ENCODE data around the gene ATP5PD. TPM values are rescaled to one million over a fixed set of nuclear protein-coding genes. Genes with fewer than 3 reads are reported as not detected.

Gene ATP5PD
- total RNA-seq, 1 donor: 150 TPM

GRCh38 chr17:75004371-75004770 is 42.4 kb downstream of the ATP5PD start:
- Histone ChIP-seq H3K9me3 (ENCODE audit: low read depth, low read length) (no peaks in the 10 kb centered on the region), H3K4me1 (ENCODE audit: insufficient read depth, low read length) (no peaks in the 10 kb centered on the region), H3K27me3 (ENCODE audit: insufficient read depth, low read length) (no peaks in the 10 kb centered on the region), H3K4me3 (ENCODE audit: low read length) (no peak overlapping the region)

DNA sequence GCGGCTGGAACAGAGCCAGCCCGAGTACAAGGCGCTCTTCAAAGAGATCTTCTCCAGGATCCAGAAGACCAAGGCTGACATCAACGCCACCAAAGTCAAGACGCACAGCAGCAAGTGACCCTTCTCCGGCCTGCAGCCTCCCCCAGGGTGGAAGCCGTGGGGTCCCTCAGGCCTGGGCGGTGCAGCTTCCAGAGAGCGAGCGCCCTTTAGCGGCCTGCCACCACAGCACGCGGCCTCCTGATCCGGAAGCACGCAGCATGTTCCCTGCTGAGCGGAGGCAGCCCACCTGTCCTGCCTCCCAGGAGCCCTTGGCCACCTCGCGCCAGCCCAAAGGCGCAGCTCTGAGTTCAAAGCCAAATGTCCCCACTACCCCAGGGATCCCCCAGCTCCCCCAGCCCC is 42.8 kb downstream of the ATP5PD start:
- no peaks in the 10 kb centered on the region for H3K4me1 ChIP-seq (ENCODE audit: insufficient read depth, low read length)

DNA sequence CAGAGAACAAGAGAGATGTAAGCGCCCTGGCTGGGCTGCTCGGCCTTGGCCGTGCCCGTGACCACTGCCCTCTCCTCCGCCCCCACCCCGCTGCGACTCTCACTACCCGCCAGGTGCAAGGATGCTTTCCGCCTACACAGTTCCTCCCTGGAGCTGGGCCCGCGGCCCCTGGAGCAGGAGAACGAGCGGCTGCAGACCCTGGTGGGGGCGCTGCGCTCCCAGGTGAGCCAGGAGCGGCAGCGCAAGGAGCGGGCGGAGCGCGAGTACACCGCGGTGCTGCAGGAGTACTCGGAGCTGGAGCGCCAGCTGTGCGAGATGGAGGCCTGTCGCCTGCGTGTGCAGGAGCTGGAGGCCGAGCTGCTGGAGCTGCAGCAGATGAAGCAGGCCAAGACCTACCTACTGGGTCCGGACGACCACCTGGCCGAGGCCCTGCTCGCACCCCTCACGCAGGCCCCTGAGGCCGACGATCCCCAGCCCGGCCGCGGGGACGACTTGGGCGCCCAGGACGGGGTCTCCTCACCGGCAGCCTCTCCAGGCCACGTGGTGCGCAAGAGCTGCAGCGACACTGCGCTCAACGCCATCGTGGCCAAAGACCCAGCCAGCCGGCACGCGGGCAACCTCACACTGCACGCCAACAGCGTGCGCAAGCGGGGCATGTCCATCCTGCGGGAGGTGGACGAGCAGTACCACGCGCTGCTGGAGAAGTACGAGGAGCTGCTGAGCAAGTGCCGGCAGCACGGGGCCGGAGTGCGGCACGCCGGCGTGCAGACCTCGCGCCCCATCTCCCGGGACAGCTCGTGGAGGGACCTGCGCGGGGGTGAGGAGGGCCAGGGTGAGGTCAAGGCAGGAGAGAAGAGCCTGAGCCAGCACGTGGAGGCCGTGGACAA is 43.5 kb downstream of the ATP5PD start:
- Histone ChIP-seq H3K9me3 (ENCODE audit: low read depth, low read length) (no peaks in the 10 kb centered on the region), H3K27me3 (ENCODE audit: insufficient read depth, low read length) (no peaks in the 10 kb centered on the region), H3K4me1 (ENCODE audit: insufficient read depth, low read length) (no peaks in the 10 kb centered on the region), H3K4me3 (ENCODE audit: low read length) (no peak overlapping the region)

More for the DNA sequence above, 42.8 kb downstream of the ATP5PD start:
- H3K4me3 ChIP-seq (ENCODE audit: low read length): no peak overlapping the region
- H3K9me3 ChIP-seq (ENCODE audit: low read depth, low read length): no peaks in the 10 kb centered on the region
- H3K27me3 ChIP-seq (ENCODE audit: insufficient read depth, low read length): no peaks in the 10 kb centered on the region

- Histone ChIP-seq H3K9me3 (ENCODE audit: low read depth, low read length) (no peaks in the 10 kb centered on the region), H3K4me3 (ENCODE audit: low read length) (no peak overlapping the region), H3K4me1 (ENCODE audit: insufficient read depth, low read length) (no peaks in the 10 kb centered on the region), H3K27me3 (ENCODE audit: insufficient read depth, low read length) (no peaks in the 10 kb centered on the region)
Measured at GRCh38 chr17:75001915-75002843, 44.6 kb downstream of the ATP5PD start.

GRCh38 chr17:74999523-74999922 is 47.2 kb downstream of the ATP5PD start:
- Histone ChIP-seq H3K27me3 (ENCODE audit: insufficient read depth, low read length) (no peaks in the 10 kb centered on the region), H3K4me3 (ENCODE audit: low read length) (no peak overlapping the region), H3K9me3 (ENCODE audit: low read depth, low read length) (no peaks in the 10 kb centered on the region), H3K4me1 (ENCODE audit: insufficient read depth, low read length) (no peaks in the 10 kb centered on the region)

DNA sequence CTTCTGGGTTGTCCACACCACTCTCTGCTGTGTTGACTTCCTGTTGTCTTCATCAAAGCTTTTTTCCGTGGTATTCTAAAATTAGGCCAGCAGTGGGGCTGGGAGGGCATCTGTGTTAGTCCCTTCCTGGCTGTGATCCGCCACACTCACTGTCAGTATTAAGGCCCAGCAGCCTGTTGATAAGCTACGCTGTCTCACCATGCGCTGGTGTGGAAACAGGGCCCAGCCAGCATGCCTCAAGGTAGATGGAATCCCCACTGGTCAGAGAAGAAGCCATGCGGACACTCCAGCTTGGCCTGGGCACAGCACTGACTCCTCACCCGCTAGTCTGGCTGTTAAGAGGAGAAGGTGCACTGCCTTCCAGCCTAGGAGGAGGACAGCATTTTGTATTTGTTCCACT is 48.0 kb downstream of the ATP5PD start:
- Histone ChIP-seq H3K27me3 (ENCODE audit: insufficient read depth, low read length) (no peaks in the 10 kb centered on the region), H3K4me1 (ENCODE audit: insufficient read depth, low read length) (no peaks in the 10 kb centered on the region), H3K4me3 (ENCODE audit: low read length) (no peak overlapping the region), H3K9me3 (ENCODE audit: low read depth, low read length) (no peaks in the 10 kb centered on the region)

DNA sequence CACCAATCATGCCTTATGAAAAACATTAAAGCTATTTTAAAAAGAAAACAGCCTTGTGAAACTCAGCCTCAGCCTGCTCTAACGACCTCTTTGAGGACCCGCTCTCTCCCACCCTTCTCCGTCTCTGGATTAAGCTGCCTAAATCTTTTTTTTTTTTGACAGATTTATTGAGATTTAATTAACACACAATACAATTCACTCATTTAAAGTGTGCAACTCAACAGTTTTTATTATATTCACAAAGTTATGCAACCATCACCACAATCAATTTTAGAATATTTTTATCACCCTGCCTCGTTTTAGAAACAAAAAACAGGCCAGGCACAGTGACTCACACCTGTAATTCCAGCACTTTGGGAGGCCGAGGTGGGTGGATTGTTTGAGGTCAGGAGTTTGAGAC is 50.9 kb downstream of the ATP5PD start:
- no peaks in the 10 kb centered on the region for H3K27me3 ChIP-seq (ENCODE audit: insufficient read depth, low read length)
- no peaks in the 10 kb centered on the region for H3K4me1 ChIP-seq (ENCODE audit: insufficient read depth, low read length)
- no peaks in the 10 kb centered on the region for H3K9me3 ChIP-seq (ENCODE audit: low read depth, low read length)
- H3K4me3 ChIP-seq (ENCODE audit: low read length): no peak overlapping the region

GRCh38 chr17:74994440-74994839 is 52.3 kb downstream of the ATP5PD start:
- Histone ChIP-seq H3K4me3 (ENCODE audit: low read length) (no peak overlapping the region), H3K9me3 (ENCODE audit: low read depth, low read length) (no peaks in the 10 kb centered on the region), H3K27me3 (ENCODE audit: insufficient read depth, low read length) (no peaks in the 10 kb centered on the region), H3K4me1 (ENCODE audit: insufficient read depth, low read length) (no peaks in the 10 kb centered on the region)

- Histone ChIP-seq H3K4me1 (ENCODE audit: insufficient read depth, low read length) (peaks cover 12% of the 10 kb centered on the region), H3K27me3 (ENCODE audit: insufficient read depth, low read length) (peaks cover 12% of the 10 kb centered on the region), H3K4me3 (ENCODE audit: low read length) (no peak overlapping the region), H3K9me3 (ENCODE audit: low read depth, low read length) (no peaks in the 10 kb centered on the region)
Measured at GRCh38 chr17:74992223-74992622, 54.5 kb downstream of the ATP5PD start.

GRCh38 chr17:74990581-74991105 is 56.1 kb downstream of the ATP5PD start:
- no peaks in the 10 kb centered on the region for H3K9me3 ChIP-seq (ENCODE audit: low read depth, low read length)
- H3K4me3 ChIP-seq (ENCODE audit: low read length): no peak overlapping the region
- H3K27me3 ChIP-seq (ENCODE audit: insufficient read depth, low read length): peaks cover 12% of the 10 kb centered on the region
- peaks cover 23% of the 10 kb centered on the region for H3K4me1 ChIP-seq (ENCODE audit: insufficient read depth, low read length)

Other genes starting within 250 kb of the ATP5PD start
- gene GRIN2C, start 187.1 kb downstream of the ATP5PD start, total RNA-seq: not detected
- gene FDXR, start 174.0 kb downstream of the ATP5PD start, total RNA-seq: 1.3 TPM
- not detected for gene FADS6, start 153.3 kb downstream of the ATP5PD start, total RNA-seq
- not detected for gene USH1G, start 123.7 kb downstream of the ATP5PD start, total RNA-seq
- not detected for gene OTOP2, start 122.7 kb downstream of the ATP5PD start, total RNA-seq
- not detected for gene OTOP3, start 111.1 kb downstream of the ATP5PD start, total RNA-seq
- 3.1 TPM for gene HID1, start 74.2 kb downstream of the ATP5PD start, total RNA-seq
- gene CDR2L, start 59.3 kb downstream of the ATP5PD start, total RNA-seq: 0.31 TPM
- gene MRPL58, start 34.3 kb downstream of the ATP5PD start, total RNA-seq: 8.6 TPM
- 18.6 TPM for gene KCTD2, start 256 bp upstream of the ATP5PD start, total RNA-seq
- 13.0 TPM for gene SLC16A5, start 41.0 kb upstream of the ATP5PD start, total RNA-seq
- gene ARMC7, start 63.0 kb upstream of the ATP5PD start, total RNA-seq: 1.4 TPM
- gene NT5C, start 84.8 kb upstream of the ATP5PD start, total RNA-seq: 24.3 TPM
- 33.5 TPM for gene JPT1, start 107.5 kb upstream of the ATP5PD start, total RNA-seq
- 64.4 TPM for gene SUMO2, start 136.0 kb upstream of the ATP5PD start, total RNA-seq
- gene NUP85, start 158.7 kb upstream of the ATP5PD start, total RNA-seq: 25.6 TPM
- 36.9 TPM for gene GGA3, start 214.6 kb upstream of the ATP5PD start, total RNA-seq
- gene MRPS7, start 214.9 kb upstream of the ATP5PD start, total RNA-seq: 27.1 TPM
- gene MIF4GD, start 224.3 kb upstream of the ATP5PD start, total RNA-seq: 19.9 TPM
- gene SLC25A19, start 242.5 kb upstream of the ATP5PD start, total RNA-seq: 5.9 TPM

All from mononuclear cell (primary cell).